ENCODE results near the gene ZSCAN20.

Gene ZSCAN20

DNA sequence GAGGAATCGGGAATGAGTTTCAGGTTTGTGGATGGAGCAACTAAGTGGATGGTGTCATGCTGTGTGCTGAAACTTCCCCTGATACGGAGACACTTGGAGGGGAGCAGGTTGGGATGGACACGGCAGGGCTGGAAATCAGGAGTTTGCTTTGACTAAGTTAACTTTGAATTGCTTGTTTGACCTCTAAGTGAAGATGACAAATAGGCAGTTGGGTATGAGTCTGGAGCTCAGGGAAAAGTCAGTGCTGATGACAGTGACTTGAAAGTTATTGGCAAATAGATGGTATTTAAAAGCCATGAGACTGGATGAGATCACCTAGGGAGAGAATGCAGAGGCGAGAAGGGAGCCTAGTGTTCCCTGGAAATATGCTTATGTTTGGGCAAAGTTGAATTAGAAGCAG lies 12.8 kb upstream of the ZSCAN20 start:
- Histone ChIP-seq H3K27me3 (ENCODE audit: low read length) (no peaks in the 10 kb centered on the region), H3K4me2 (ENCODE audit: low read depth, low read length, poor library complexity, severe bottlenecking) (no peak overlapping the region), H3K4me3 (ENCODE audit: insufficient read depth, low read length, poor library complexity, severe bottlenecking) (no peak overlapping the region), H3K27ac (ENCODE audit: low read depth, low read length) (no peak overlapping the region), H3K9me2 (replicated peaks; ENCODE audit: insufficient read depth, low read length) (no peaks in the 10 kb centered on the region), H3F3A (ENCODE audit: insufficient read depth) (no peaks in the 10 kb centered on the region), H2AFZ (ENCODE audit: low read depth, low read length, severe bottlenecking) (no peak overlapping the region), H3K9me3 (ENCODE audit: insufficient read depth, low read length) (no peaks in the 10 kb centered on the region), H3K36me3 (ENCODE audit: low read length) (no peaks in the 10 kb centered on the region), H3K9ac (ENCODE audit: low read length) (no peak overlapping the region), H3K79me2 (ENCODE audit: insufficient read depth, low read length) (no peaks in the 10 kb centered on the region), H4K20me1 (ENCODE audit: low read depth, low read length) (no peaks in the 10 kb centered on the region)
- TF ChIP-seq, protein P1, sequence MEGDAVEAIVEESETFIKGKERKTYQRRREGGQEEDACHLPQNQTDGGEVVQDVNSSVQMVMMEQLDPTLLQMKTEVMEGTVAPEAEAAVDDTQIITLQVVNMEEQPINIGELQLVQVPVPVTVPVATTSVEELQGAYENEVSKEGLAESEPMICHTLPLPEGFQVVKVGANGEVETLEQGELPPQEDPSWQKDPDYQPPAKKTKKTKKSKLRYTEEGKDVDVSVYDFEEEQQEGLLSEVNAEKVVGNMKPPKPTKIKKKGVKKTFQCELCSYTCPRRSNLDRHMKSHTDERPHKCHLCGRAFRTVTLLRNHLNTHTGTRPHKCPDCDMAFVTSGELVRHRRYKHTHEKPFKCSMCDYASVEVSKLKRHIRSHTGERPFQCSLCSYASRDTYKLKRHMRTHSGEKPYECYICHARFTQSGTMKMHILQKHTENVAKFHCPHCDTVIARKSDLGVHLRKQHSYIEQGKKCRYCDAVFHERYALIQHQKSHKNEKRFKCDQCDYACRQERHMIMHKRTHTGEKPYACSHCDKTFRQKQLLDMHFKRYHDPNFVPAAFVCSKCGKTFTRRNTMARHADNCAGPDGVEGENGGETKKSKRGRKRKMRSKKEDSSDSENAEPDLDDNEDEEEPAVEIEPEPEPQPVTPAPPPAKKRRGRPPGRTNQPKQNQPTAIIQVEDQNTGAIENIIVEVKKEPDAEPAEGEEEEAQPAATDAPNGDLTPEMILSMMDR (IDR thresholded peaks at IDR 0.05; ENCODE audit: insufficient read depth, low read length, poor library complexity, severe bottlenecking) = no peak
- TF ChIP-seq EZH2phosphoT487 (conservative IDR thresholded peaks at IDR 0.05; ENCODE audit: low read length) = no peak

DNA sequence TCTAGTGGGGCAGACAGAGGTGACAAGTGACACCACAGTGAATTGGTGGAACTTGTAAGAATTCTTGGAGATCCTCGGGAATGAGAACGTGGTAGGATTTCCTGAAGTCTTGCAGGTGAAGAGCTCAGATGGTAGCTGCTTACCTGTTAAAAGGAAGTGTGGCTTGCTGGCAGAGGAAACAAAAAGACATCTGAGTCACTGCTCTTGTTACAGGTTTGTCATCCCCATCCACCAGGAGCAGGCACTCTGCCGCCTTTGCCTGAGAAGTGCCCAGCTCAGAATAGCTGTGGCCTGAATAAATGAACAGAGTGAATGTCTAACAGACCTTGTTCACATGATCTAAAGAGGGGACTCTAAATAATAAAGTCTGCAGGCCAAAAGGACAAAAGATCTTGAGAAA lies 12.3 kb upstream of the ZSCAN20 start:
- H3K4me2 ChIP-seq (ENCODE audit: low read depth, low read length, poor library complexity, severe bottlenecking) = no peak overlapping the region
- H3K9ac ChIP-seq (ENCODE audit: low read length) = no peak overlapping the region

DNA sequence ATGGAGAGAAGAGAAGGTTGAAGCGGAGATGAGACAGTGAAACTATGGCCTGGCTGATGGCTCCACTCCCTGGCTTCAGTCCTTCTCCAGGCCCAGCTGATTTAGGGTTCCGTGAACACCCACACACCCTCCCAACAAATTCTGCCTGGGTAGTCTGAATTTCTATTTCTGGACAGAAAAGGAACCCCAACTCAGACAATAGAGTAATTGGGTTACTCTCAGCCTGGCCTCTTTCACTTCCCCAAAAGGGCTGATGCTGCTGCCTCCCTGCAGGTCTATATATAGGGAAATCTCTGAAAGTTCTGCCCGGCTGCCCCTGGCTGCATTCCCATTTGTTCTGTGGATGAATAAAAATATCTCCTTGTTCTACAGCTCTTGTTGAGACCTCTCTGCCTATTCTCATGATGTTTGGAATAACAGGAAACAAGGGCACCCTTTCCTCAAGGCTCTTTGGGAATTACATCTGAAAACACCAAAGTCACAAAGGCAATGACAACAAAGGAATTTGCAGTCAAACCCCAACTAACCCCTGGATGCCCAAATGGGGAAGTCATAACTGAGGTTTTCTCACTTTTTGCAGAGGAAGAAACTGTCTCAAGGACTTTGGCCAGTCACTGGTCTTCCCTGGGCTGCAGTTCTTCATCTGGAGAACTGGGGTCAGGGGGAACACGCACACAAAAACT lies 11.4 kb upstream of the ZSCAN20 start:
- no peaks in the 10 kb centered on the region for H3K36me3 ChIP-seq (ENCODE audit: low read length)
- no peaks in the 10 kb centered on the region for H4K20me1 ChIP-seq (ENCODE audit: low read depth, low read length)
- H3K9me2 ChIP-seq (replicated peaks; ENCODE audit: insufficient read depth, low read length) = no peaks in the 10 kb centered on the region
- no peak for TF ChIP-seq EZH2phosphoT487 (conservative IDR thresholded peaks at IDR 0.05; ENCODE audit: low read length)
- TF ChIP-seq, protein P1 (IDR thresholded peaks at IDR 0.05; ENCODE audit: insufficient read depth, low read length, poor library complexity, severe bottlenecking) = no peak
- no peaks in the 10 kb centered on the region for H3K27me3 ChIP-seq (ENCODE audit: low read length)
- H3K79me2 ChIP-seq (ENCODE audit: insufficient read depth, low read length) = no peaks in the 10 kb centered on the region
- H3K27ac ChIP-seq (ENCODE audit: low read depth, low read length) = no peak overlapping the region
- no peak overlapping the region for H3K4me3 ChIP-seq (ENCODE audit: insufficient read depth, low read length, poor library complexity, severe bottlenecking)
- peak overlapping the region; percentile 8 for H3K4me2 ChIP-seq (ENCODE audit: low read depth, low read length, poor library complexity, severe bottlenecking)
- H2AFZ ChIP-seq (ENCODE audit: low read depth, low read length, severe bottlenecking) = no peak overlapping the region
- H3F3A ChIP-seq (ENCODE audit: insufficient read depth) = no peaks in the 10 kb centered on the region
- no peak overlapping the region for H3K9ac ChIP-seq (ENCODE audit: low read length)
- no peaks in the 10 kb centered on the region for H3K9me3 ChIP-seq (ENCODE audit: insufficient read depth, low read length)

More for the DNA sequence above, 12.3 kb upstream of the ZSCAN20 start:
- H3K9me3 ChIP-seq (ENCODE audit: insufficient read depth, low read length) = no peaks in the 10 kb centered on the region
- H3K9me2 ChIP-seq (replicated peaks; ENCODE audit: insufficient read depth, low read length) = no peaks in the 10 kb centered on the region
- no peaks in the 10 kb centered on the region for H3F3A ChIP-seq (ENCODE audit: insufficient read depth)
- no peaks in the 10 kb centered on the region for H3K79me2 ChIP-seq (ENCODE audit: insufficient read depth, low read length)
- no peaks in the 10 kb centered on the region for H3K36me3 ChIP-seq (ENCODE audit: low read length)
- H4K20me1 ChIP-seq (ENCODE audit: low read depth, low read length) = no peaks in the 10 kb centered on the region
- H3K27ac ChIP-seq (ENCODE audit: low read depth, low read length) = no peak overlapping the region
- no peak overlapping the region for H3K4me3 ChIP-seq (ENCODE audit: insufficient read depth, low read length, poor library complexity, severe bottlenecking)
- no peak overlapping the region for H2AFZ ChIP-seq (ENCODE audit: low read depth, low read length, severe bottlenecking)
- TF ChIP-seq, protein P1 (IDR thresholded peaks at IDR 0.05; ENCODE audit: insufficient read depth, low read length, poor library complexity, severe bottlenecking) = no peak
- no peak for TF ChIP-seq EZH2phosphoT487 (conservative IDR thresholded peaks at IDR 0.05; ENCODE audit: low read length)
- H3K27me3 ChIP-seq (ENCODE audit: low read length) = no peaks in the 10 kb centered on the region

Measured in SU-DHL-6 (cell line).